Dedifferentiated amniotic fluid mesenchymal stem cell (primary cell): Measurements from ENCODE around the gene PPP2R5E.
"Not testable (repeated sequence)": the region's sequence is repeated elsewhere in the genome, so short reads cannot be mapped to it uniquely, and the experiment has no call there.

Experiments used
- DNase-seq: peaks from one replicate; pipeline ENCODE4 v3.0.0-alpha.2; 2016; ENCODE audit errors: extremely low spot score

The PPP2R5E gene

GRCh38 chr14:63371613-63372012 is 171.6 kb downstream of the PPP2R5E start:
- DNase-seq = not testable (repeated sequence)

GRCh38 chr14:63371033-63371432 is 172.1 kb downstream of the PPP2R5E start:
- DNase-seq = no peak

- no peak for DNase-seq
Observed at GRCh38 chr14:63367742-63368364, 175.3 kb downstream of the PPP2R5E start.

GRCh38 chr14:63362389-63362819 is 180.8 kb downstream of the PPP2R5E start:
- DNase-seq = no peak

GRCh38 chr14:63361790-63362189 is 181.4 kb downstream of the PPP2R5E start:
- no peak for DNase-seq

GRCh38 chr14:63357841-63358240 is 185.3 kb downstream of the PPP2R5E start:
- DNase-seq = no peak

GRCh38 chr14:63345826-63346225 is 197.4 kb downstream of the PPP2R5E start:
- DNase-seq = no peak

- no peak for DNase-seq
Observed at GRCh38 chr14:63344336-63344735, 198.8 kb downstream of the PPP2R5E start.

GRCh38 chr14:63343878-63344277 is 199.3 kb downstream of the PPP2R5E start:
- DNase-seq = no peak

GRCh38 chr14:63342371-63342770 is 200.8 kb downstream of the PPP2R5E start:
- DNase-seq = no peak

GRCh38 chr14:63328787-63329737 is 214.1 kb downstream of the PPP2R5E start:
- no peak for DNase-seq

- no peak for DNase-seq
Observed at GRCh38 chr14:63326840-63327239, 216.3 kb downstream of the PPP2R5E start.

GRCh38 chr14:63322897-63323573 is 220.1 kb downstream of the PPP2R5E start:
- DNase-seq = no peak

GRCh38 chr14:63322472-63322871 is 220.7 kb downstream of the PPP2R5E start:
- DNase-seq = no peak
